Nasal cavity respiratory epithelium epithelial cell of viscerocranial mucosa (primary cell): Measurements from ENCODE around the gene SAP30L. TPM values are rescaled to one million over a fixed set of nuclear protein-coding genes. Genes with fewer than 3 reads are reported as not detected.

Experiments used
- total RNA-seq: library from RNA; depleted of rRNA; stranded (reverse); fragments of >200 nt; gene quantifications from 2 replicates; pipeline ENCODE4 v1.2.3, GENCODE V29; 2014

SAP30L gene, protein sequence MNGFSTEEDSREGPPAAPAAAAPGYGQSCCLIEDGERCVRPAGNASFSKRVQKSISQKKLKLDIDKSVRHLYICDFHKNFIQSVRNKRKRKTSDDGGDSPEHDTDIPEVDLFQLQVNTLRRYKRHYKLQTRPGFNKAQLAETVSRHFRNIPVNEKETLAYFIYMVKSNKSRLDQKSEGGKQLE
- 27.3 and 38.4 TPM in 2 replicates for total RNA-seq

DNA sequence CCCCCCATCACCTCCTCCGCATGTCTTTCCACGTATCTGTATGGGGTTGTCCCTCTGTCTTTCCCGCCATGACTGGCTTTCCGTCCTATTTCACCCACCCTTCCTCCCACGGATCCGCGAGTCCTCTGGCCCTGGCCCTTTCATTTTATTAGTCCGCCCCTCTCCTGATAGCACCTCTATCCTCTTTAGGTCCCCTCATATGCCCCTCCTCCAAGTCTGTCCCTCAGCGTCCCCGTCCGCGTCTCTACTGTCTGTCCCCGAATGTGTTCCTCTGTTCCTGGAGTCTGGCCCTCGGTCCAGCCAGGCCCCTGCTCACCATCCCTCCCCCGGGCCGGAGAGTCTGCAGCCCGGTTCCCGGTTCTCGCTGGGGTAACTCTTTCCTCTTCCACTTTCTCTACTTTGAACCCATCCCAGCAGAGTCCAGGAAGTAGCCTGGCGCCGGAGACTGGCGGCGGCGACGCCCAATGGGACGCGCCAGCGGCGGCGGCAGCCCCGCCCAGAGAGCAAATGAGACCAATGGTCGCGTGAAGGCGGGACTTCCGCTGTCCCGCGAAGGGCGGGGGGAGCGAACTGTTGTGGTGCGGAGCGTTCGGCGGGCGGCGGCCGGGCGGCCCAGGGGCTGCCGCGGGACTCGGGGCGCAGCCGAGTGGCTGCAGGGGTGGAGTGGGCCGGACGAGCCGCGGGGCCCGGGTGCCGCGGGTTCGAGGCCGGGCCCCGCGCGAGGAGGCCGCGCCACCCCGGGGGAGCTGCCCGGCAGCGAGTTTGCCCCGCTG lies at the start of gene SAP30L:
Gene SAP30L (plus strand): TSS at position 576 of the 773 bp plus-strand sequence. CDS start 608 bp downstream, outside the sequence.

DNA sequence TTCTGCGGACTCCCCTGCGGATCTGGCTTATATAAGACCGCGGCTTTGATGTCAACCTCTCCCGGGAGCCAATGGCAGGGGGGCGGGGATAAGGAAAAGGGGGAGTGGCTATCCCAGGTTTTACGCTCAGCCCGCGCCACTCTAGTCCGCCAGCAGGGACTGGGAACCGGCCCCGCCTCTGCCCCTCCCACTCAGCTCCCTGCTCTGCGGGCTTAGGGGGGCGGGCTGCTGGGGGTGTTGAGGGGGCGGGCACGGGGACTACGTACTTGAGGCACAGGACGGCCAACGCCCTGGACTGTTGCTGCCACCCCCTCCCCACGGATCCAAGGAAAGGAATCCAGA lies 32.4 kb downstream of the SAP30L start, which contains the start of gene HAND1:
Gene HAND1 (minus strand): TSS at position 4 of the 342 bp plus-strand sequence. CDS start 219 bp downstream, outside the sequence.

Other genes starting within 250 kb of the SAP30L start
- not detected in 2 replicates for gene HAND1, start 32.2 kb downstream of the SAP30L start, total RNA-seq